Neutrophil (primary cell): ENCODE measurements around the gene DOCK11.

ENCODE experiments used
- H3K27ac ChIP-seq: fragments of 200-600 bp; sonication (generic); 2 replicates; pipeline ENCODE4 v1.5.1; 2016; ENCODE audit warnings: mild to moderate bottlenecking, moderate library complexity
- H3K27me3 ChIP-seq: fragments of 200-600 bp; sonication (generic); 2 replicates; pipeline ENCODE4 v1.6.0; 2016; ENCODE audit warnings: mild to moderate bottlenecking
- H3K36me3 ChIP-seq: fragments of 200-600 bp; sonication (generic); 2 replicates; pipeline ENCODE4 v1.5.1; 2017
- H3K4me1 ChIP-seq, 2 experiments: fragments of 200-600 bp in 1 of 2; sonication (generic) in 1 of 2; 1 replicate in 1 of 2; 2 replicates in 1 of 2; pipeline versions ENCODE4 v1.5.1 to v1.6.1; 2013 to 2016; ENCODE audit warnings: low read depth in 1 of 2, low read length in 1 of 2, mild to moderate bottlenecking in 1 of 2, moderate library complexity in 1 of 2; ENCODE audit not compliant: control insufficient read depth in 1 of 2, insufficient read depth in 1 of 2
- H3K4me3 ChIP-seq, 2 experiments: fragments of 200-600 bp in 1 of 2; sonication (generic) in 1 of 2; 1 replicate in 1 of 2; 2 replicates in 1 of 2; pipeline ENCODE4 v1.5.1; 2013 to 2016; ENCODE audit warnings: low read depth in 1 of 2, low read length in 1 of 2, mild to moderate bottlenecking in 1 of 2, moderate library complexity in 1 of 2
- H3K9me3 ChIP-seq: fragments of 200-600 bp; sonication (generic); 2 replicates; pipeline ENCODE4 v1.5.1; 2016
- TF ChIP-seq, protein P1 (sequence below): fragments of 200-600 bp; sonication (generic); IDR thresholded peaks from 2 replicates; pipeline ENCODE4 v1.5.1; 2016; ENCODE audit warnings: antibody characterized with exemption

The DOCK11 gene

GRCh38 chrX:118497180-118497818, 1.7 kb downstream of the DOCK11 start:
- Histone ChIP-seq H3K9me3 (no peaks in the 10 kb centered on the region), H3K4me3 (peak overlapping the region; percentile 74 to 81), H3K4me1 (peaks cover 41 to 53% of the 10 kb centered on the region in 2 experiments), H3K36me3 (no peaks in the 10 kb centered on the region), H3K27me3 (no peaks in the 10 kb centered on the region), H3K27ac (peak overlapping the region; percentile 97)
- TF ChIP-seq, protein P1, sequence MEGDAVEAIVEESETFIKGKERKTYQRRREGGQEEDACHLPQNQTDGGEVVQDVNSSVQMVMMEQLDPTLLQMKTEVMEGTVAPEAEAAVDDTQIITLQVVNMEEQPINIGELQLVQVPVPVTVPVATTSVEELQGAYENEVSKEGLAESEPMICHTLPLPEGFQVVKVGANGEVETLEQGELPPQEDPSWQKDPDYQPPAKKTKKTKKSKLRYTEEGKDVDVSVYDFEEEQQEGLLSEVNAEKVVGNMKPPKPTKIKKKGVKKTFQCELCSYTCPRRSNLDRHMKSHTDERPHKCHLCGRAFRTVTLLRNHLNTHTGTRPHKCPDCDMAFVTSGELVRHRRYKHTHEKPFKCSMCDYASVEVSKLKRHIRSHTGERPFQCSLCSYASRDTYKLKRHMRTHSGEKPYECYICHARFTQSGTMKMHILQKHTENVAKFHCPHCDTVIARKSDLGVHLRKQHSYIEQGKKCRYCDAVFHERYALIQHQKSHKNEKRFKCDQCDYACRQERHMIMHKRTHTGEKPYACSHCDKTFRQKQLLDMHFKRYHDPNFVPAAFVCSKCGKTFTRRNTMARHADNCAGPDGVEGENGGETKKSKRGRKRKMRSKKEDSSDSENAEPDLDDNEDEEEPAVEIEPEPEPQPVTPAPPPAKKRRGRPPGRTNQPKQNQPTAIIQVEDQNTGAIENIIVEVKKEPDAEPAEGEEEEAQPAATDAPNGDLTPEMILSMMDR: no peak

DNA sequence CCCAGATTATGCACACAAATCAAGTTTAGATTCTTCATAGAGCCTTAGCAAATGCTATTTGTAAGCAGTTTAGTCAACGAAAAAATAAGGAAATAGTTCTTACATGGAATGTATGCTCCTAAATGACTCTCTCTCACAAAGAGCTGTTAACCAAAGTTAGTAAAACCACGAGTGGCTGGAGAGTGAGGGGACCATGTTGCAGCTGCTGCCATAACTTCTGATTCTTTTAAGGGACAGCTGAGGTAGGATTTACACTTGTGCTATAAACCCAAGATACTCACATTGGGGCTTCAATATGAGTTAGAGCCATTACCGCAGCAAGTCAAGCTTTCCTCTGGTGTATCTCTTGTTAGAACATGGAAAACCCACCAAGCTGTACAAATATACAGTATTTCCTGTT, 2.7 kb downstream of the DOCK11 start:
- Histone ChIP-seq H3K4me3 (peak overlapping the region; percentile 74 to 81), H3K27me3 (no peaks in the 10 kb centered on the region), H3K27ac (peak overlapping the region; percentile 97), H3K4me1 (peaks cover 52 to 63% of the 10 kb centered on the region in 2 experiments), H3K9me3 (no peaks in the 10 kb centered on the region), H3K36me3 (no peaks in the 10 kb centered on the region)
- TF ChIP-seq, protein P1: no peak

GRCh38 chrX:118498755-118499154, 3.1 kb downstream of the DOCK11 start:
- TF ChIP-seq, protein P1: no peak
- peaks cover 56 to 67% of the 10 kb centered on the region in 2 experiments for H3K4me1 ChIP-seq
- peak overlapping the region; percentile 97 for H3K27ac ChIP-seq
- H3K4me3 ChIP-seq: peak overlapping the region in 1 of 2 experiments; percentile 81
- no peaks in the 10 kb centered on the region for H3K36me3 ChIP-seq
- H3K27me3 ChIP-seq: no peaks in the 10 kb centered on the region
- no peaks in the 10 kb centered on the region for H3K9me3 ChIP-seq

GRCh38 chrX:118499295-118499694, 3.7 kb downstream of the DOCK11 start:
- Histone ChIP-seq H3K9me3 (no peaks in the 10 kb centered on the region), H3K27ac (peak overlapping the region; percentile 97), H3K4me1 (peaks cover 61 to 73% of the 10 kb centered on the region in 2 experiments), H3K4me3 (no peak overlapping the region), H3K36me3 (no peaks in the 10 kb centered on the region), H3K27me3 (no peaks in the 10 kb centered on the region)
- TF ChIP-seq, protein P1: no peak

DNA sequence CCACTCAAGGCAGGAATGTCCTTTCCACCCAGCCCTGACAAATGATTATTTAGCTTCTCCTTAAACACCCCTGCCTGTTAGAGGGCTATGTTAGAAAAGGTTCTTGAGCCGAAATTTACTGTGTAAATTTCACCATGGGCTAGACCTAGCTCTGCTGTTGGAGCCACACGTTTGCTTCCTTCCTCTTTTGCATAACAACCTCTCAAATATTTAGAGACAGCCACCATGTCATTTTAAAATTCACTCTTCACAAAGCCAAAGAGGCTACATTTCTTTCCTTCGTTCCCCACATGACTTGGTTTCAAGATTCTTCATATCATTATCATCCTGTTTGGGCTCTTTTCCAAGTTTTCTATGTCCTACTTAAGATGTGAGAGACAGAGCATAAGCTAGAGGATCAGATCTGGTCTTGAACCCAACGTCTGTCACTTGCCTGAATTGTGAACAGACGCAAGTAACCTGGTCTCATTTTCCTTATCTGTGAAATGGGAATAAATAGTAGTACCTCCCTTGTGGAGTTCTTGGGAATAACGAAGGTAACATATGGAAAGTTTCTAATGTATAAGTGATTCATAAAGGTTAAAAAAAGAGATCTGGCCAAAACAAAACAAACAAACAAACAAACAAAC, 6.7 kb downstream of the DOCK11 start:
- H3K9me3 ChIP-seq: no peaks in the 10 kb centered on the region
- no peaks in the 10 kb centered on the region for H3K27me3 ChIP-seq
- peak overlapping the region; percentile 78 for H3K27ac ChIP-seq
- TF ChIP-seq, protein P1: no peak
- peaks cover 75 to 86% of the 10 kb centered on the region in 2 experiments for H3K4me1 ChIP-seq
- peak overlapping the region; percentile 7 to 18 for H3K4me3 ChIP-seq
- no peaks in the 10 kb centered on the region for H3K36me3 ChIP-seq
